Measurements from ENCODE around the gene RAPSN. TPM values are rescaled to one million over a fixed set of nuclear protein-coding genes. Genes with fewer than 3 reads are reported as not detected.

RAPSN gene
- polyA plus RNA-seq, 3 donors: 1.2 TPM; not detected in 2

DNA sequence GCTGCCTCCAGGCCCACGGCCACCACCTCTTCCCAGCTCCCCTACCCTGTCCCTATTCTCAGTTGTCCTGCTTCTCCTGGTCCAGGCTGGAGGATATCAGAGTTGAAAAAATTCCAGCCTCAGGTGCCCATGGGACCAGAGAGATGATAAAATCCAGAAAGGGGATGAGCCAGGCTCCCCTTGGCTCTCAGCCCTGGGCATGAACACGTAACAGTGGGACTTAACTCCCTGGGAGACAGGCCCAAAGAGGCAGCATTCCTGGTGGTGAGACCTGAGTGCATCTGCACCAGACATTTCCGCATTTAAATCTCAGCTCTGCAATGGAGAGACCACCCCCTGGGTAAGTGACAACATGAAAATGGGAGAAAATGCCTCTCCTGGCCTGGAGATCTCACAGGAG, 50.9 kb downstream of the RAPSN start:
- no peak overlapping the region for H3K4me3 ChIP-seq (replicated peaks in 1 of 3; ENCODE audit: low read depth in 2 of 3, low read length in 3 of 3)
- H4K20me1 ChIP-seq (ENCODE audit: insufficient read depth, low read length): no peaks in the 10 kb centered on the region
- intact Hi-C loops (cut with micrococcal nuclease): no loop called here
- no peak overlapping the region for H3K4me3 Mint-ChIP-seq
- H2AFZ ChIP-seq (ENCODE audit: insufficient read depth, low read depth, low read length, poor library complexity, severe bottlenecking): no peak overlapping the region
- H3K27me3 ChIP-seq (ENCODE audit: control insufficient read depth in 2 of 2, insufficient read depth in 2 of 2, low read length in 2 of 2): no peaks in the 10 kb centered on the region
- H3K9ac ChIP-seq (ENCODE audit: insufficient read depth, low read length, poor library complexity, severe bottlenecking): no peak overlapping the region
- no peak overlapping the region for H3K4me2 ChIP-seq (replicated peaks; ENCODE audit: extremely low read depth, low read length, poor library complexity, severe bottlenecking)
- DNase-seq: no peak
- no peaks in the 10 kb centered on the region for H3K36me3 ChIP-seq (replicated peaks in 1 of 2; ENCODE audit: control insufficient read depth in 1 of 2, insufficient read depth in 2 of 2, low read length in 2 of 2)
- 100% methylated on average over 1 of the region's 3 CpGs for WGBS (ENCODE audit: insufficient coverage)
- peaks cover 59% of the 10 kb centered on the region for H3K4me1 Mint-ChIP-seq
- TF ChIP-seq CTCF (IDR thresholded peaks at IDR 0.05): no peak
- peak overlapping the region in 3 of 7 donors; percentile 25 to 46 (median 30) for H3K27ac Mint-ChIP-seq
- H3K79me2 ChIP-seq (ENCODE audit: insufficient read depth, low read length): peaks cover 38% of the 10 kb centered on the region
- no peaks in the 10 kb centered on the region for H3K9me3 ChIP-seq (replicated peaks in 1 of 2; ENCODE audit: control insufficient read depth in 1 of 2, insufficient read depth in 1 of 2, low read length in 2 of 2)
- no peaks in the 10 kb centered on the region for H3K9me3 Mint-ChIP-seq
- peaks cover 62 to 72% of the 10 kb centered on the region in 2 donors for H3K4me1 ChIP-seq (ENCODE audit: control insufficient read depth in 1 of 2, insufficient read depth in 2 of 2, low read length in 2 of 2)
- H3K36me3 Mint-ChIP-seq: peaks cover 1 to 12% of the 10 kb centered on the region in 2 donors
- H3K27ac ChIP-seq (ENCODE audit: low read depth in 1 of 2, low read length in 2 of 2): no peak overlapping the region
- peaks cover 0 to 2% (median 0%) of the 10 kb centered on the region in 3 donors for H3K27me3 Mint-ChIP-seq (ENCODE audit: low read depth in 3 of 3)

DNA sequence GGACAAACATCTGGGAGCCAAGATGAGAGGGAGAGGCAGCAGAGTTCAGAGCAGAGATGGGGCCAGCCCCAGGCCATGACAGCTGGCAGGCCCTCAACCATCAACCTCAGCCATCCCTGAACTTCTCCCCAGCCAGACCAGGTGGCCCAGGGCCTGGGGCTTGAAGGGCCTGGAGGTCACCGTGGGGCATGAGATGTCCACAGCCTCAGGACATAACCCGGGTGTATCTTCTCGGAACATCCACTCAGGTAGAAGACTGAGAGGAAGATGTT, 53.0 kb downstream of the RAPSN start:
- Mint-ChIP-seq H3K4me3 (peak overlapping the region; percentile 80 to 94), H3K27ac (peak overlapping the region; percentile 99 to 100 (median 100)), H3K9me3 (peaks cover 0 to 2% (median 0%) of the 10 kb centered on the region in 7 donors), H3K27me3 (ENCODE audit: low read depth in 3 of 3) (no peaks in the 10 kb centered on the region), H3K4me1 (peaks cover 66% of the 10 kb centered on the region), H3K36me3 (peaks cover 6 to 28% of the 10 kb centered on the region in 2 donors)
- no peak for TF ChIP-seq CTCF (IDR thresholded peaks at IDR 0.05)
- H3K27me3 ChIP-seq (ENCODE audit: control insufficient read depth in 2 of 2, insufficient read depth in 2 of 2, low read length in 2 of 2): no peaks in the 10 kb centered on the region
- no peak overlapping the region for H2AFZ ChIP-seq (ENCODE audit: insufficient read depth, low read depth, low read length, poor library complexity, severe bottlenecking)
- peak overlapping the region in 1 of 3 experiments; percentile 65 for H3K4me3 ChIP-seq (replicated peaks in 1 of 3; ENCODE audit: low read depth in 2 of 3, low read length in 3 of 3)
- H4K20me1 ChIP-seq (ENCODE audit: insufficient read depth, low read length): no peaks in the 10 kb centered on the region
- no peak for DNase-seq
- H3K9me3 ChIP-seq (replicated peaks in 1 of 2; ENCODE audit: control insufficient read depth in 1 of 2, insufficient read depth in 1 of 2, low read length in 2 of 2): no peaks in the 10 kb centered on the region
- peak overlapping the region; percentile 98 to 100 for H3K27ac ChIP-seq (ENCODE audit: low read depth in 1 of 2, low read length in 2 of 2)
- no CpG with 5 or more reads among the region's 3 CpGs for WGBS (ENCODE audit: insufficient coverage)
- no peaks in the 10 kb centered on the region for H3K36me3 ChIP-seq (replicated peaks in 1 of 2; ENCODE audit: control insufficient read depth in 1 of 2, insufficient read depth in 2 of 2, low read length in 2 of 2)
- intact Hi-C loops (cut with micrococcal nuclease): no loop called here
- peak overlapping the region; percentile 79 for H3K4me2 ChIP-seq (replicated peaks; ENCODE audit: extremely low read depth, low read length, poor library complexity, severe bottlenecking)
- peaks cover 55% of the 10 kb centered on the region for H3K79me2 ChIP-seq (ENCODE audit: insufficient read depth, low read length)
- H3K9ac ChIP-seq (ENCODE audit: insufficient read depth, low read length, poor library complexity, severe bottlenecking): peak overlapping the region; percentile 99
- H3K4me1 ChIP-seq (ENCODE audit: control insufficient read depth in 1 of 2, insufficient read depth in 2 of 2, low read length in 2 of 2): peaks cover 73 to 80% of the 10 kb centered on the region in 2 donors
